Panc1 (cell line): Measurements from ENCODE around the gene STAM.

Experiments used
- POLR2AphosphoS5 ChIP-seq: IDR thresholded peaks from 2 replicates; pipeline ENCODE4 v1.6.1; 2012; ENCODE audit warnings: mild to moderate bottlenecking, low read depth, low read length, moderate library complexity
- TF ChIP-seq, protein P1 (sequence below): fragments of 450-650 bp; IDR thresholded peaks from 2 replicates; pipeline ENCODE4 v1.5.1; 2017; ENCODE audit warnings: mild to moderate bottlenecking

DNA sequence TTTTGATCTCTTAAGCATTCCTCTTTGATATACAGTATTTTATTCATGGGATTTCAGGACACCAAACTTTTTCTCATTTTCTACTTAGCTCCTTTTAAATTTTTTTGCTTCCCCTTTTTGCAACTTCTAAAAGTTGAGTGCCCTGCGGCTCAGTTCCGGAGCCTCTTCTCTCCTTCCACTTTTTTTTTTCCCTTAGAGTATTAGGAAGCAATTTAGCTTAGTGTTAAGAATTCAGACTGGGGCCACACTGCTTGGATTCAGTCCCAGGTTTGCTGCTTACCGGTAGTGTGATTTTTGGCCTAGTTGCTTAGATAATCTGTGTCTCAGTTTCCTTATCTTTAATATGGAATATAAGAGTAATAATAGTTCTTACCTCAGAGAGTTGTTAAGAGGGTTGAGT, 3.4 kb downstream of the STAM start:
- TF ChIP-seq, protein P1, sequence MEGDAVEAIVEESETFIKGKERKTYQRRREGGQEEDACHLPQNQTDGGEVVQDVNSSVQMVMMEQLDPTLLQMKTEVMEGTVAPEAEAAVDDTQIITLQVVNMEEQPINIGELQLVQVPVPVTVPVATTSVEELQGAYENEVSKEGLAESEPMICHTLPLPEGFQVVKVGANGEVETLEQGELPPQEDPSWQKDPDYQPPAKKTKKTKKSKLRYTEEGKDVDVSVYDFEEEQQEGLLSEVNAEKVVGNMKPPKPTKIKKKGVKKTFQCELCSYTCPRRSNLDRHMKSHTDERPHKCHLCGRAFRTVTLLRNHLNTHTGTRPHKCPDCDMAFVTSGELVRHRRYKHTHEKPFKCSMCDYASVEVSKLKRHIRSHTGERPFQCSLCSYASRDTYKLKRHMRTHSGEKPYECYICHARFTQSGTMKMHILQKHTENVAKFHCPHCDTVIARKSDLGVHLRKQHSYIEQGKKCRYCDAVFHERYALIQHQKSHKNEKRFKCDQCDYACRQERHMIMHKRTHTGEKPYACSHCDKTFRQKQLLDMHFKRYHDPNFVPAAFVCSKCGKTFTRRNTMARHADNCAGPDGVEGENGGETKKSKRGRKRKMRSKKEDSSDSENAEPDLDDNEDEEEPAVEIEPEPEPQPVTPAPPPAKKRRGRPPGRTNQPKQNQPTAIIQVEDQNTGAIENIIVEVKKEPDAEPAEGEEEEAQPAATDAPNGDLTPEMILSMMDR, result no peak
- no peak for TF ChIP-seq POLR2AphosphoS5
